Cerebellar cortex (tissue), 1 donor: Measurements from ENCODE around the gene LARP7.
"Not testable (repeated sequence)": the region's sequence is repeated elsewhere in the genome, so short reads cannot be mapped to it uniquely, and the experiment has no call there.

Experiments used
- DNase-seq: peaks from one replicate; pipeline ENCODE4 v3.0.0-alpha.2; 2015; ENCODE audit warnings: low spot score

The LARP7 gene

GRCh38 chr4:112650332-112650731 lies 13.4 kb downstream of the LARP7 start:
- DNase-seq = no peak

GRCh38 chr4:112651641-112652040 lies 14.7 kb downstream of the LARP7 start:
- no peak for DNase-seq

GRCh38 chr4:112652216-112652615 lies 15.3 kb downstream of the LARP7 start:
- DNase-seq = no peak

GRCh38 chr4:112655270-112655669 lies 18.3 kb downstream of the LARP7 start:
- no peak for DNase-seq

- not testable (repeated sequence) for DNase-seq
Observed at GRCh38 chr4:112656115-112656514, 19.2 kb downstream of the LARP7 start.

GRCh38 chr4:112664611-112665010 lies 27.7 kb downstream of the LARP7 start:
- no peak for DNase-seq

GRCh38 chr4:112668131-112668530 lies 31.2 kb downstream of the LARP7 start:
- DNase-seq = no peak

- no peak for DNase-seq
Observed at GRCh38 chr4:112673076-112673475, 36.1 kb downstream of the LARP7 start.

- no peak for DNase-seq
Observed at GRCh38 chr4:112673686-112674085, 36.7 kb downstream of the LARP7 start.

GRCh38 chr4:112674376-112674775 lies 37.4 kb downstream of the LARP7 start:
- DNase-seq = no peak

- DNase-seq = no peak
Observed at GRCh38 chr4:112677519-112678091, 40.7 kb downstream of the LARP7 start.

- DNase-seq = no peak
Observed at GRCh38 chr4:112680996-112681395, 44.1 kb downstream of the LARP7 start.

- DNase-seq = no peak
Observed at GRCh38 chr4:112693507-112693906, 56.6 kb downstream of the LARP7 start.

GRCh38 chr4:112700679-112701078 lies 63.7 kb downstream of the LARP7 start:
- no peak for DNase-seq

GRCh38 chr4:112702892-112703291 lies 65.9 kb downstream of the LARP7 start:
- DNase-seq = no peak

- DNase-seq = peak; percentile 6
Observed at GRCh38 chr4:112704322-112704721, 67.4 kb downstream of the LARP7 start.

- peak; percentile 57 for DNase-seq
Observed at GRCh38 chr4:112704991-112705845, 68.3 kb downstream of the LARP7 start.

- peak; percentile 48 for DNase-seq
Observed at GRCh38 chr4:112705891-112706839, 69.2 kb downstream of the LARP7 start.

- DNase-seq = no peak
Observed at GRCh38 chr4:112706840-112707207, 69.9 kb downstream of the LARP7 start.
